GM21619 (cell line): Measurements from ENCODE around the gene UMODL1.

Source experiments
- ATAC-seq: cut with Tn5 transposase; IDR thresholded peaks from one replicate; pipeline ENCODE4 v1.9.1; 2021; ENCODE audit not compliant: unreplicated experiment

UMODL1 gene

DNA sequence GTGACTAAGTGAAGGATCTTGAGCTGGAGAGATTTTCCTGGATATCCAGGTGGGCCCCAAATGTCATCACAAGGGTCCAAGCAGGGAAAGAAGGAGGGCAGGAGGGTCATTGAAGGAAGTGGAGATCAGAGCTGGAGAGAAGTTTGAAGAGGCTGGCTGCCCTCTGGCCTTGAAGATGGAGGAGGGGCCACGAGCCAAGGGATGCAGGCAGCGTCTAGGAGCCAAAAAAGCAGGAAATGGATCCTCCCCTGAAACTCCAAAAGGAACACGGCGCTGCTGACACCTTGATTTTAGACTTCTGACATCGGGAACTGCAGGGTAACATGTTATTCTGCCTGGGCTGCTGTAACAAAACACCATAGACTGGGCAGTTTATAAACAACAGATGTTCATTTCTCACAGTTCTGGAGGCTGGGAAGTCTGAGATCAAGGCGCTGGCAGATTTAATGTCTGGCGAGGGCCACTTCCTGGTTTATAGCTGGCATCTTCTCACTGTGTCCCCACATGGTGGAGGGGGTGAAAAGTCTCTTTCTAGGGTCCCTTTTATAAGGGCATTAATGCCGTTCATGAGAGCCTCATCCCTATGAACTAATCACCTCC is 32.2 kb upstream of the UMODL1 start:
- no peak for ATAC-seq

DNA sequence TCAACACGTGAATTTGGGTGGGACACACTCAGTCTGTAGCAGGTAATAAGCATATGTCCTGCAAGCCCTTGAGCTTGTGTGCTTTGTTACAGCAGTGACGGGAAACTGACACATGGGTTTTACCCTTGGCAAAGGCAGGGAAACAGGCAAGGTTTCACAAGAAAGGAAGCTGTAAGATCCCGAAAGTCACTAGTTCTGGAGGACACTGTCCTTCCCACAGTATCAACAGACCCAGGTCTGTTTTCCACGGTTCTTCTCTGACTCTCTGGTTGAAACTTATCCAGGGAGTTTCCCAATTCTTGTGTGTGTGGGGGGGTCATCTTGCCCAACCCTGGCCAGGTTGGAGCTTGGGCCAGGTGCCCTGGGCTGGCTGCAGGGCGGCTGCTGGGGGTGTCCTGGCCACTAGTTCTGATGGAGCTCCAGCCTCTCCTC is 31.6 kb upstream of the UMODL1 start:
- no peak for ATAC-seq

DNA sequence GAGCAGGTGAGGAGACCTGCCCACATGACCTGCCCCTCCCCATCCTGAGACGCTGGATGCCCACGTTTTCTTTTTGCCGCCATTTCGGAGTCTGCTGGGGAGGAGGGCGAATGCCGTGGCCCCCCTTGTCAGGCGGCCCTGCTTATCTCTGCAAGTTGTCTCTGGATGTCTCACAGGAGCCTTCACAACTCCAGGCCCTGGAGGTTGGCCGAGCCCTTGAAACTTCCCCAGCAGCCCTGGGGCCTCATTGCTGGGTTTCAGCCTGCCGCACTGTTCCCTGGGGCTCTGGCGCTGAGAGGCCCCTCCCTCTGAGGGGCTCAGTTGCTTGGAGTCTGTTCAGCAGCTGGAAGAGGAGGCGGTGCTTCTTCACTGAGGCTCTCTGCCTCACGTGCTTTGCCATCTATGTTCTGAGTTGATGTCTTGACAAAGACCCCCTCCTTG is 31.2 kb upstream of the UMODL1 start:
- ATAC-seq, result no peak

DNA sequence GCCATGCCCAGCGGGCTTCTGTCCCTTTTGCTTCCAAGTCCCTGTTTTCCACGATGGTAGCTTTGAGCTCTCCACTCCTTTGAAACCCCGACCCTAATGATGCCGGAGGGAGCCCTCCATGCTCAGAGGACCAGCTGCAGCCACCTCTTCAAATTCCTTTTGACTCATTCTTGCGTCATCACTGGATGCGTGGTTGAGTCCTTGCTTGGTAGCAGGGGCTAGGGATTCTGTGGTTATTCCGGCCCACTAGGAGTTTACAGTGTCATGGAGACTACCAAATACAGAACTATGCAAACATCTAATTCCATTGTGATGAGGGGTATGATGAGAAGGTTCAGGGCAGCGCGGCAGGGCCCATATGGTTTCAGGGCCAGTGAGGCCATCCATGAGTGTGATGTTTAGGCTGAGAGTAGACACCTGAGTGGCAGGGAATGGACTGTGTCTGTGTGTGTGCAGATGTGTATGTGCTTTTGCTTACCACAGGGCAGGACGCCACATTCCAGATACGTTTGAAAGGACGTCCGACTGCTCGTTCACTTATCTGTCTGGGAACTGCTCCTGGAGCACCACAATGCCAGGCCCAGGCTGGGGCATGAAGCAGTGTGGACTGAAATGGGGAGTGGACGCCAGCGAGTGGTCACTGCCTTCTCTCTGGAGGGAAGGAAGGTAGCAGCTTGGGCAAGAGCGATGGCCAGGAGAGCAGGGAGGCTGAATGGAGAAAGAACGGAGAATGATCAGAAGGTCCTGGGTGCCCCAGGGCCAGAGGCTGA is 30.5 kb upstream of the UMODL1 start:
- ATAC-seq, result no peak

DNA sequence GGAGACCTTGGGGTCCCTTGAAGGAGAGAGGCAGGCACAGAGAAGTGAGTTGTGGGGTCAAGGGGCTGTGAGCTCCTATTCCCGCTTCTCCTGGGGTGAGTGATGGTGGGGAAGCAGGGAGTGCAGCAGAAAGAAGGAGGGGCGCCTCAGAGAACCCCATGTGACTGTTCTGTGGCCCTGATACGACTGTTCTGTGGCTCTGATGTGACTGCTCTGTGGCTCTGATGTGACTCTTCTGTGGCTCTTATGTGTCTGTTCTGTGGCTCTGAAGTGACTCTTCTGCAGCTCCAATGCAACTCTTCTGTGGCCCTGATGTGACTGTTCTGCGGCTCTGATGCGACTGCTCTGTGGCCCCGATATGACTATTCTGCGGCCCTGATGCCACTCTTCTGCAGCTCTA is 29.9 kb upstream of the UMODL1 start:
- ATAC-seq, result no peak

DNA sequence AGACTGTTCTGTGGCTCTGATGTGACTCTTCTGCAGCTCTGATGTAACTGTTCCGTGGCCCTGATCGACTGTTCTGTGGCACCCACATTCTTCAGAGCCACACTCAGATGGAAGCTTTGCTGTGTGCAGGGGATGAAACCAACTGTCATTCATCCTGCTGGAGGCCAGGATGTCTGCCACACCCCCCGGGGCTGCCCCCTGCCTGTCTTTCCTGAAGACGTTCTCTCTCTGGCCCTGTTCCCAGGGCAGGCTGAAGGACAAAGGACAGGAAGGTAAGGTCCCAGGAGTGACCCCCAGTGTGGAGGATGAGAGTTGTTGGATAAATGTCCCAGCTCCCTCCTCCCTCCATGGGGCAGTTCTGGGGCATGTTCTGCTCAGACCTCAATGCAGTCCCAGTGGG is 29.4 kb upstream of the UMODL1 start:
- no peak for ATAC-seq

DNA sequence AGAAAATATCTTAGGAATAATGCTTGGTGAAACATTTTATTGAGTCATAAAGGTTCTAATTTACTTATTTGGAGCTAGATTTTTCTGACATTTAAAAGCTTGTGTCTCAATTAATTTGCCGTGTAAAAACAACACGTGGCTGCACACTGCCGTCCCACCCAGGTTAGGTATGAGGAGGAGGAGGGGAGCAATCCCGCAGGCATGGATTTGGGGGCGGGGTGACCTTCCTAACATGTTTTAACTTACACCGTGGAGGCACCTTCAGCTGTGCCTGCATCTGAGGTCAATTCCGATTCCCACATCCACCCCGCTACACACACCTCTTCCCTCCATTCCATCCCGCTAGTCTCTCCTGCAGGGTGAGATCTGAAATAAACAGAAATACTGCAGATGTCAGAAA is 28.5 kb upstream of the UMODL1 start:
- no peak for ATAC-seq

DNA sequence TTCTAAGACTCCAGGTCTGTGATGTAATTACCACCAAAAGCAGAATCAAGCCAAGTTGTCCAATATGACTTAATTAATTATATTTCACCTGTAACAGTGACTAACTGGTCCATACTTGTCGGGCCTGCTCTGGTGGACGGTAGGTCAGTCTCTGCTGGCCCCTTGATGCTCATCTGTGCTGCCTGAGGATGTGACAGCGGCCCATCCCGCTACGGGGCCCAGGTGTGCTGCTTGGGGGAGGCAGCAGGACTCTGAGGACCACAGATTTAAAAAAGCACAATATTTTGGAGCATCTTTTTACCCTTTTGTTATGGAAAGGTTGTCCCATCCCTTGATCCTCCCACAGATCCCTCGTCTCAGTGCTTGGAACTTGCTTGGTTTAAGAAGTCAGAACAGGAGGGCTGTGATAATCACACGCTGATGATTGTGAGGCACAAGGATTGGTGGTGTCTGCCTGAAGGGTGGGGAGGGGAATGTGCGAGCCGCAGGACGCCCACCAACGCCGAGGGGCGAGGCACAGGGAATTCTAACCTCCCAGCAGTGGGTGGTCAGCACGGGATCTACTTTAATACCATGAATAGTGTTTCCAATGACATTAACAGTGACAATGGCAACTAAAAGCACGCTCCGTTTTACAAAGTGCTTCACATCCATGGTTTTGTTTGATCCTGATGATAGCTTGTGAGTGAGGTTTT is 27.8 kb upstream of the UMODL1 start:
- no peak for ATAC-seq

DNA sequence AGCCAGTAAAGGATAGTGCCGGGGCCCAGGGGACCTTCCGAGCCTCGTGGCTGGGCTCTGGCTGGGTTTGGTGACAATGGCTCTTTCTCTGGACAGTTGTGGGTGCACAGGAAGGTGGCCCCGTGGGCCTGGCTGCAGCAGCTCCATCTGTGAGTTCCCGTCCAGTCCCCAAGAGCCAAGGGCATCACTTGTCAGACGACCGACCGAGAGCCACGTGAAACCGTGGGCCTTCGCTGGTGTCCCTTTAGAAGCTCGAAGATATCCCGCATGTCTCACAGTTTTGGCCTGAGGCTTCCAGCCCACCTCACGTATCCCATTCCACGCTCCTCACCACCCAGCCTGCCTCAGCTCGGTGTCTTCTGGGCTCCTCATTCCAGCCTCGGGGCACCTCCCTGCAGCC is 27.2 kb upstream of the UMODL1 start:
- no peak for ATAC-seq

DNA sequence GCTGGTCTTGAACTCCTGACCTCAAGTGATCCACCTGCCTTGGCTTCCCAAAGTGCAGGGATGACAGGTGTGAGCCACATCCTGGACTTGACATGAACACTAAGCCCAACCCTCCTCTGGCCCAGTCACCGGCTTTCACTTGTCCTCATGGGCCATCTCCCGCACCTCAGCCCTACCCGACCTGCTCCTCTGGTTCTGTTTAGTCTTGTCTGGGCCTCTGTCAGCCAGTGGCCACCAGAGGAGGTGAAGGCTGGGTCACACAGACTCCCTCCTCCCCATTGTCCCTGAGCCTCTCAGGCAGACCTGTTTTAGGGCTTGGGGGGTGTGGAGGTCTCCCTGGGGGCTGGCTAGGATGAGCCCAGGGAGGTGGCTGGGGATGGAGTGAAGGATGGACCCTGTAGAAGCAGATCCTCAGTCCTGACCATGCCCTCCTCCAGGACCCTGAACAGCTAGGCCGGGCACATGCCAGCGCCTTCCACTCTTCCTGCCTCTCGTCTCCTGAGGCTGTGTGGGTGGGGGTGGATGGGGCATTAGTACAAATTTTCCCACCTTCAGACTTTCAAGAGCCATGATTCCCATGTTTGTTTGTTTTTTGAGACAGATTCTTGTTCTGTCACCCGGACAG is 26.1 kb upstream of the UMODL1 start:
- no peak for ATAC-seq

DNA sequence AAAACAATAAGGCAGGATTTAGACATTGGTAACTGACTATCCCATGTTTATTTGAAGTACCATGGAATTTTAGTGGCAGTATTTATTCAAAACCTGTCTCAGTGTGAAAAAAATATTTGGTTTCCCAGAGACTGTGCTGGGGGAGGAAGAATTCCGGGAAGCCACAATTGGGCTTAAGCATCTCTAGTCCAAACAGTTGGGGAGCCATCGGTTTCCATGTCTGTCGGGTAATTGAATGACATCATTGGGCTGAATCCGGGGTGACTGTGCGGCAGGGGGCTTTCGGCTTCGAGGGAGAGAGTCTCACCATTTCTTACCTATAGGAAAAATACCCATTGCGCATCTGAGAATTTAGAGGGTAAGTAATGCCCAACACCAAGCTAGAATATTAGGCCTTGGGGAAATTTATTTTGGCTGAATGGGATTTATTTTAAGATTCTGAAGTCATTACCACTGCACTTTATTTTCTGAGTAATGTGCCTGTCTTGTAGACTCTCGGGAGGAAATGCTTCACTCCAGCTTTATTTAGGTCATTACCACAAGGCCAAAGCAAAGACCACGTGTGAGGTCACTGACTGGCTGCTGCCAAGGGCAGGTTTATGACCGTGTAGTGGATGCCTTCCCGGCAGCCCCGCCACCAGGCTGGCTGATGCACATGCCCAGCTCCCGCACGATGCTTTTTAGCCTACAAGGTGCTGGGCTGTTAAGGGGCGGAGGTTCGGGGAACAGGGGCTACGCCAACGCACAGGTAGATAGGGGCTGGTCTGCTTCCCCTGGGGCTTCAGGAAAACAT is 23.1 kb upstream of the UMODL1 start:
- no peak for ATAC-seq

DNA sequence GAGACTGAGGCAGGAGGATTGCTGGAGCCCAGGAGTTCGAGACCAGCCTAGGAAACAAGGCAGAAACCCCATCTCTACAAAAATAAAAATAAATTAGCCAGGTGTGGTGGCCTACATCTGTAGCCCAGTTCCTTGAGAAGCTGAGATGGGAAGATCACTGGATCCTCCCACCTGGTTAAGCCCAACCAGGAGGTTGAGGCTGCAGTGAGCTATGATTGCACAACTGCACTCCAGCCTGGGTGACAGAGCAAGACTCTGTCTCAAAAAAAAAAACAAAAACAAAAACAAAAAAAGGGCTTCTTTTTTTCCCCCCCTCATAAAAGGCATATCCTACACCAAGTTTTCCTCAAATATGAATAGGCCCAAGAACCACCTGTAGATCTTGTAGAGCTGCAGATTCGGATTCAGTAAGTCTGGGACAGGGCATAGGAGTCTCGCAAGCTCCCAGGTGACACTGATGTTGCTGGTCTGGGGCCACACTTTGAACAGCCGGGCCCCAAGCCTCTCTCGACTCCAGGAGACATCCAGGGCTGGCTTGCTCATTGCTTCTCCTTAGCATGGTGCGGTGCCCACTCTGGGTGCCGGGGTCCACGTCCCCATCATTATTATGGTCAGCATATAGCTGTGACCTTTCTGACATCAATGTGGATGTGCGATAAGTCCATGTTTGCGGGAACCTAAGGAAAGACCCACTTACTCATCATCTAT is 22.1 kb upstream of the UMODL1 start:
- no peak for ATAC-seq

DNA sequence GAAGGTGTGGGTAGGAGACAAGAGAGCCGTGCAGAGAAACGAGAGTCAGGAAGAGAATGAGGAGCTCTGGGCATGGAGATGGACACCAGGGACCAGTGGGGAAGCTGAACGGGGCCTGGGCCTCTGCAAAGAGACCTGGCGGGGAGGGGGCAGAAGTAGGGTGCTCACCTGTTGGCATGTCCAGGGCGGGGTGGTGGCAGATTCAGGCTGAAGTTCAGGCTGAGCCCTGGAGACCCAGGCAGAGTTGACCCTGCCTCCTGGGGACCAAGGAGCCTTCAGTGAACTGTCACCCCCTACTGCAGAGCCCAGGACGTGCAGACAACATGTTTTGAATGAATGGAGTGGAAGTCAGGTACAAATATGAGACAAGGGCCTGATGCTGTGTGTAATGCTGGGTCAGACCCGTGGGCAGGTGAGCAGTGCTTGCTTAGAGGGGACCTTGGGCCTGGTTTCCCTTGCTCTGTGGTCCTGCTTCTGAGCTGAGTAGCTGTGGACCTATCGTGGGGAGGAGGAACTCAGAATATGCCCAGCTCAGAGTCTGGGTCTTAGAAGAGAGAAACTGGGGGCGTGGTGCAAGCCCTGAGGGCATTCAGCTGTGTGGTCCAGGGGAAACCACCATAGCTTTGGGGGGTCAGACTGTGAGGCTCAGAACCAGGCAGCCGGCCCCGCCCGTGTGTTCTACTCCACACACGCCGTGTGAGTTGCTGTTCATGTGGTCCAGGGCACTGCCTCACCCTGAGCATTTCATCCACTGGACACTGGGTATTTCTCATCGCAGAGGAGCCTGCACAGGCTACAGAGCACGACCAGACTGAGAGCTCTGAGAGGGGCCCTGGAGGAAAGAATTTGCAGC is 21.3 kb upstream of the UMODL1 start:
- ATAC-seq, result no peak

DNA sequence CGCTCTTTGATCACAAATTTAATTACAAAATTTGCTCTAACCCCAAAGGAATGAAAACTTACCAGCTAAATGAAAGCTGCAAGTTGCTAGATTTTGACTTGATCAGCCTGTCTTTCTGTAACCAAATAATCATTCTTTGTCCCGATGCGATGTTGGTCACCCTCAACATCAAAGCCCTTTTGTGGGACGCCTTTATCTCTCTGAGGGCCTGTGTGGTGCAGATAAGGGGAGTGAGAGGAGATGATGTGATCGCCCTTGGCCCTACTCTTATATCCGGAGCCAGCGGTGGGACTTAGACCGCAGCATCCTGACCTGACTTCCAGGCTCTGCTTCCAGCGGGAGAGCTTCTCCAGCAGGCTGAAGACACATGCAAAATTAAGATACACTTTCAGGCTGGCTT is 19.3 kb upstream of the UMODL1 start:
- ATAC-seq, result no peak

DNA sequence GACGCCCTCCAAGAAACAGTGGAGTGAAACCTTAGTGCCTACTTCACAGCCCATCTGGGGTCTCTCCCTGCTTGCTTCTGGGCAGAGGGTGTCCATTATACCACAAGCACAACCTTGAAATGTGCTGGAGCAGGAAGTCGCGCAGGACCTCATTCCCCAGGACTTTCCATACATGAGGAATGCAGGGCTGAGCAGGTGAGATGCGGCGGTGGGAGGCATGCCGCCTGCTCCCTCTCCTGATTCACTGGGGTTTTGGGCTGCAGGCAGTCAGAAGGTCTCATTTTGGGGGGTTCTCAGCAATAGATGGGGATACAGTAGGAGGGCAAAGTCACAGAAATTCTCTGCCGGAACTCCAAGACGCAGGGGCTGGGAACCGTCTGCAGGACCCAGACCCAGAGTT is 15.7 kb upstream of the UMODL1 start:
- ATAC-seq, result no peak

DNA sequence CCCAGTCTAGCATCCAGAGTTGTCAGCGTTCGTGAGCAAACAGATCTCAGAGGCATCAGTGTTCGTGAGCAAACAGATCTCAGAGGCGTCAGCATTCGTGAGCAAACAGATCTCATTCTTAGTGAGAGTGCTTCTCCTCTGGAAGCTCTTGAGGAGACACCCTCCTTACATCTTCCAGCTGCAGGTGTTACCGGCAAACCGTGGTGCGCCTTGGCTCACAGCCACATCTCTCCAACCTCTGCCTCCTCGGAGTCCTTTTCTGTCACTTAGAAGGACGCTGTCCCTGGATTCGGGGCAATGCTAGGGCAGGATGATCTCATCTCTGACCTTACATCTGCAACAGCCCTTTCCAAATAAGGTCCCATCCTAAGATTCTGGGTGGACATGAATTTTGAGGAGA is 14.6 kb upstream of the UMODL1 start:
- ATAC-seq, result no peak

DNA sequence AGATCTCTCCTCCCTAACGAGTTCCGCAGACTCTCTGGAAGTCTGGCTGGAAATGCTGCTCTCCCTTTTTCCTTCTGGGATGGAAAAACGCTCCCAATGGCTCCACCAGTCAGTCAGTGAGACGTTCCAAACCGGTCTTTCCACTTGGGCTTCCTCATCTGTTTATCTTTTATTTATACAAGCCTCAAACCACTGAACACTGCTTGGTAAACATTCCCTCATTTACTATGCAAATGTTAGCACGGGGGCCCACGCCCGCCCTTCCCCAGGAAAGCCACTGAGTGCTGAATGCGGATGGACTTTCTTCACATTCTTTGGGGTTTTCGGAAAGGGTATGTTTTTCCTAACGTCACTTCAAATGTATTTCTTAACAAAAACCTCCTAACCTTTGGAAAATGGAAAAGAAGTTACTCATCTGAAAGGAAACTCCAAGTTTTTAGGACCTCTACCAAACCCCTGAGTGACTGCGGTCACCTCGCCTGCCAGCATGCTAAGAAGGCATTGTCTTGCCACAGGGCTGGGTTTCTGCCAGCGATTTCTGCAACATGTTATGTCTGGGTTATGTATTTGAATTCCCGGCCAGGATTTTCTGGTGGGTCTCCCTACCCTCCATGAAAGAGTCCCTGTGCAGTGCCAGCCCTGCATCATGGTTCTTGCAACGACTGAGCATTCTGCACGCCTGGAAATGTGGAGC is 14.0 kb upstream of the UMODL1 start:
- ATAC-seq, result no peak

DNA sequence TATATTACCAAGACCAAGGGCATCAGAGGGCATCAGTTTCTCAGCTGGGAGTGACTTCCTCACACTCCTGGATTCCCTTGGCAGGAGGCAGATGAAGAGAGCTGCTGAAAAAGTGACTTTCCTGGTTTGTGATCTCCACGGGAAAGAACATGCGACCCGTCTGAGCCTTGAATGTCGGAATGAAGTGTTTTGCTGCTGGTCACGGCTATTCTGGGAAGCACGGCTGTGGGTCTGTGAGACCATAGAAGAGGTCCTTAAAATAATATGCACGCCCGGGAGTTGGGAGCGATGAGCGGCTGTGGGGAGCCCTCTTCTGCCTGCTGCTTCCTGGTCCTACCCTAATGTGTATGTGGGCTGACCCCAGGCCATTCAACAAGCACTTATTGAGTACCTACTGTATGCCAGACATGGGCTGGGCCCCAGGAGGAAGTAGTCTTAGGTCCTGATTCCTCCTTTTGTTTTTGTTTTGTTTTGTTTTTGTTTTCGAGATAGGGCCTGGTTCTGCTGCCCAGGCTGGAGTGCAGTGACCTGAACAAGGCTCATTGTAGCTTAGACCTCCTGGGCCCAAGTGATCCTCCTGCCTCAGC is 13.2 kb upstream of the UMODL1 start:
- no peak for ATAC-seq
